Activated T-helper 1 cell treated with anti-CD3 and anti-CD28 coated beads, Interleukin-12 subunit alpha, Interleukin-12 subunit beta, Interleukin-2, Interleukin-4 antibody, amounts not matched to agents 30 ng/mL and 10 ng/mL and 1 ng/mL, durations not matched to agents 14 hours and 24 hours and 36 hours (primary cell): ENCODE measurements around the gene TSPAN11. TPM values are rescaled to one million over a fixed set of nuclear protein-coding genes. Genes with fewer than 3 reads are reported as not detected.

Experiments
- DNase-seq: peaks from one replicate; pipeline ENCODE4 v3.0.0; 2021; ENCODE audit warnings: low spot score
- H3K27ac Mint-ChIP-seq: one replicate; pipeline ENCODE4 v1.8.0; 2021; ENCODE audit warnings: mild to moderate bottlenecking, mixed read lengths
- H3K27me3 Mint-ChIP-seq: one replicate; pipeline ENCODE4 v1.8.0; 2022; ENCODE audit warnings: mild to moderate bottlenecking, moderate library complexity, mixed read lengths; ENCODE audit not compliant: insufficient read depth
- H3K36me3 Mint-ChIP-seq: one replicate; pipeline ENCODE4 v1.8.0; 2021; ENCODE audit warnings: low read depth, mixed read lengths
- H3K4me1 Mint-ChIP-seq: one replicate; pipeline ENCODE4 v1.8.0; 2021; ENCODE audit warnings: low read depth, mixed read lengths
- H3K4me3 Mint-ChIP-seq: one replicate; pipeline ENCODE4 v1.8.0; 2021; ENCODE audit warnings: mild to moderate bottlenecking, moderate library complexity, mixed read lengths
- H3K9me3 Mint-ChIP-seq: one replicate; pipeline ENCODE4 v1.8.0; 2021; ENCODE audit warnings: mixed read lengths
- intact Hi-C: fragments of 100-400 bp; cut with micrococcal nuclease; formaldehyde crosslinking; loops from one replicate; pipeline ENCODE4 v1.15.1; 2024
- total RNA-seq: library from RNA; stranded (reverse); gene quantifications from 2 replicates; pipeline ENCODE4 v1.2.3, GENCODE V29; 2022

TSPAN11 gene
- total RNA-seq, 1 donor from 2014 or later = not detected

DNA sequence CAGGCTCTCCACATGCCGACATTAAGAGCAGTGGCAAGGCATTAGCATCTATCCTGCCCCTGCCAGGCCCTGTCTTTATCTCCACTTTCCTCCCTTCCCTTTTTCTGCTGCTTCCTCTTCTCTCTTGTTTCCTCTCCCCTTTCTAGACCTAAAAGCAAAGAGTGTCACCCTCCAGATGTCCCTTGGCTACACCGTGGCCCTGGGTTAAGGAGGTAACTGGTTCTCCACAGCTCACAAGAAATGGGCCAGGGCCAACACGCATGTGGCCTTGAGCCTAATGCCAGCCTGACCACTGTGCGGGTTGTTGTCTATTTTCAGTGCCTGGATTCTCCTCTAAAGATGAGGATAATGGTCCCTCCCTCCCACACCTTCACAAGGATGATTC, 105.4 kb downstream of the TSPAN11 start:
- H3K4me1 Mint-ChIP-seq = no peaks in the 10 kb centered on the region
- H3K36me3 Mint-ChIP-seq = no peaks in the 10 kb centered on the region
- DNase-seq = no peak
- intact Hi-C loops = no loop called here
- no peaks in the 10 kb centered on the region for H3K9me3 Mint-ChIP-seq
- H3K4me3 Mint-ChIP-seq = no peak overlapping the region
- peaks cover 6% of the 10 kb centered on the region for H3K27me3 Mint-ChIP-seq
- H3K27ac Mint-ChIP-seq = no peak overlapping the region

DNA sequence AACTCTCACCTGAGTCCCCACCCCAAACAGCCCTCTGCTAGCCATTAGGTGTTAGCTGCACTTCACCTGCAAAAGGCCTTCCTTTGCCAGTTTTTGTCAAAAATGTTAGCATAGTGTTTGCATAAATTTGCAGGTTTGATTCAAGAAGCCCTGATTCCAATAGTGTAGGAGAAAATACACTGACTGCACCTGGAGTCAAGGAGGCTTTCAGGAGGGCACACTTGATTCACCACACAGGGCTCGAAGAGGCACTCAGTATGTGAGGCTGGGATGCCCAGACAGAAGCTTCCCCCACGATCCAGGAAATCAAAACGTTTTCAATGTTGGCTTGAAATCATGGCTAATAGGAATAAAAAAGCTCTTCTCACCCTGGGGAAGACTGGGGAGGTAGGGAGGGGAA, 106.6 kb downstream of the TSPAN11 start:
- Mint-ChIP-seq H3K4me1 (no peaks in the 10 kb centered on the region), H3K4me3 (no peak overlapping the region), H3K27me3 (peaks cover 6% of the 10 kb centered on the region), H3K36me3 (no peaks in the 10 kb centered on the region), H3K27ac (no peak overlapping the region), H3K9me3 (no peaks in the 10 kb centered on the region)
- intact Hi-C loops = no loop called here
- DNase-seq = no peak

DNA sequence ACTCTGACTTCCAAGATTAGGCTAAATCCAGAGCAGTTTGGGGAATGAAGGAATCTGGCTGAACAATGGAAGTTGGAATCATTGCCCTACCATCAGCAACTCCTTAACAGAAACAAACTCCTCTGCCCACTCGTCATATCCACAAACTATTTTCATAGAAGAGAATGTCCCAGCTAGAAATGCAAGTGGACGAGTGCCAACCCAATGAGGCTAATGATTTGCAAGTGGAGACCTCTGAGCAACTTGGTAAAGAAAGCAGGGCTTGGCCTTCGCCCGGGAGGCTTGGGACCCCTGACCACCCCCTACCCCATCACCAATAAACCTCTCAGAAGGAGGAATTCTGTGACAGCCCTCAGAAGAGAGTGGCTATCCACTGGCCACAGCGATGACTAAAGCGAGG, 107.1 kb downstream of the TSPAN11 start:
- Mint-ChIP-seq H3K4me1 (no peaks in the 10 kb centered on the region), H3K27ac (no peak overlapping the region), H3K9me3 (no peaks in the 10 kb centered on the region), H3K36me3 (no peaks in the 10 kb centered on the region), H3K27me3 (peaks cover 7% of the 10 kb centered on the region), H3K4me3 (no peak overlapping the region)
- DNase-seq = no peak
- intact Hi-C loops = no loop called here

GRCh38 chr12:31034372-31034771, 107.8 kb downstream of the TSPAN11 start:
- DNase-seq = no peak
- Mint-ChIP-seq H3K9me3 (no peaks in the 10 kb centered on the region), H3K4me3 (no peak overlapping the region), H3K27ac (no peak overlapping the region), H3K27me3 (peaks cover 10% of the 10 kb centered on the region), H3K4me1 (no peaks in the 10 kb centered on the region), H3K36me3 (no peaks in the 10 kb centered on the region)
- intact Hi-C loops = no loop called here

DNA sequence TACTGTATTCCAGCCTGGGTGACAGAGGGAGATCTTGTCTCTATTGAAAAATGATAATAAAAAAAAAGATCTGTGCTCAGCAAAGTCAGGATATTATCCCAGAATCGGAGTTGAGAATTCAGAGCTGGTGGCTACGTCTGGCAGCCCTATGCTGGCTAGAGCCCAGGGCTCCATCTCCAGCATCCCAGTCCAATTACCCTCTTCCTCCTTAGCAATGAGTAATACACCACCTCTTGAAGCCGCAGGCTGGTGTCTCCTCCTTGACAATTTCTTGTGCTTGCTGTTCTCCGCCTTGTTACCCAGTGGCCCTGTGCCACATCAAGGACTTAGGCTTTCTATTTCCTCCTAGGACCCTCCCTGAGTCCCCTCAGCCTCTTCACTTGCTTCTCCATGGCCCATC, 108.7 kb downstream of the TSPAN11 start:
- DNase-seq = no peak
- Mint-ChIP-seq H3K4me1 (no peaks in the 10 kb centered on the region), H3K9me3 (no peaks in the 10 kb centered on the region), H3K36me3 (no peaks in the 10 kb centered on the region), H3K27me3 (peaks cover 10% of the 10 kb centered on the region), H3K4me3 (no peak overlapping the region), H3K27ac (no peak overlapping the region)
- intact Hi-C loops = no loop called here

DNA sequence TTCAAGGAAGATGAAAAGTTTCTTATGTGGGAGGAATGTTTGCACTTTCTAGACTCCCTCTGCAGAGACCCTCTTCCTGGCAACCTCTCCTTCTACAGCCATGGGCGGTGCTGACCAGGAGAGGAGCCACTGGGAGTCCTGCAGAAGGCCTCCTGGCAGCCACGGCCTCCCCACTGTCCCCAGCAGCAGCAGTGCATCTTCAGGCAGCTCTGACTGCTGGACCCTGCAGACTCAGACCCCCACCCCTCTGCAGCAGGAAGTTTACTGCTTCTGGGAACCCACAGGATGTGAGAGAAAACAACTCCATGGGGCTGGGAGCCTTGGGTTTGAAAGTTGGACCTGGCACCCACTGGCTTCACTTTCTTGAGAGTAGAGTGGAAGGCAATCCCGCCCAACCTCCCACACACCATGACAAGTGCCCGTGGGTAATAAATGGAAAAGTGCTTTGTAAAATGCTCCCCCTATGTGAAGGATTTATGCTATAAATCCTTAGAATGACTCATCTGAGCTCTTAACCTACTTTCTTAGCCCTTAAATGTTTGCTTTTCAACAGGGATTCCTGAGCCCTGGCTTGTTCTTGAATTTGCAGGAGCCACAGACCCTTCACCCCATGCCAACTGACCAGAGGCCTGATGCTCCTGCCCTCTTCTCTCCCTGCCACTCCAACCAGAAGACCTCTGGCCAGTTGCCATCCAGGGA, 109.6 kb downstream of the TSPAN11 start:
- H3K27ac Mint-ChIP-seq = no peak overlapping the region
- no peaks in the 10 kb centered on the region for H3K36me3 Mint-ChIP-seq
- intact Hi-C loops = no loop called here
- no peak for DNase-seq
- H3K4me3 Mint-ChIP-seq = no peak overlapping the region
- no peaks in the 10 kb centered on the region for H3K9me3 Mint-ChIP-seq
- H3K27me3 Mint-ChIP-seq = peaks cover 4% of the 10 kb centered on the region
- H3K4me1 Mint-ChIP-seq = no peaks in the 10 kb centered on the region

- DNase-seq = no peak
- no peaks in the 10 kb centered on the region for H3K4me1 Mint-ChIP-seq
- H3K27ac Mint-ChIP-seq = no peak overlapping the region
- H3K36me3 Mint-ChIP-seq = no peaks in the 10 kb centered on the region
- intact Hi-C loops = no loop called here
- H3K9me3 Mint-ChIP-seq = no peaks in the 10 kb centered on the region
- no peak overlapping the region for H3K4me3 Mint-ChIP-seq
- peaks cover 4% of the 10 kb centered on the region for H3K27me3 Mint-ChIP-seq
Observed at GRCh38 chr12:31037028-31037427, 110.5 kb downstream of the TSPAN11 start.

DNA sequence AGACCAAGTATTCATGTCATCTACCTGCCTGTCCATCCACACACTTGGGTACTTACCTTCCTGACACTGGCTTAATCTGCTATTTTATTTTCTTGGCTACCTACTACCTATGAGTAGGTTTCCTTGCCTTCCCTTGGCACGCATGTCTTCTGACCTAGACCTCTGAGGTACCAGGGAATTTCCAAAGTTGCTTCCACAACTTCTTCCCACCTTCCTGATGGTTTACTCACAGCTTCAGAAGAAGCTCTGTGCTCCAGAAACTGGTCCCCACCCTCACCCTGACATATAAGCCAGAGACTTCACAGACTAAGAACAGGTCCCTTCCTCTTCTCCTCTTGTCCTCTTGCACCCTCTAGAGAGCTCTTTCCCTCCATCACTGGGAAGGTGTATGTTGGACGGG, 111.4 kb downstream of the TSPAN11 start:
- Mint-ChIP-seq H3K4me1 (no peaks in the 10 kb centered on the region), H3K9me3 (no peaks in the 10 kb centered on the region), H3K27ac (no peak overlapping the region), H3K36me3 (no peaks in the 10 kb centered on the region), H3K4me3 (no peak overlapping the region), H3K27me3 (peaks cover 6% of the 10 kb centered on the region)
- intact Hi-C loops = no loop called here
- no peak for DNase-seq

- H3K4me3 Mint-ChIP-seq = no peak overlapping the region
- no peak overlapping the region for H3K27ac Mint-ChIP-seq
- no peaks in the 10 kb centered on the region for H3K9me3 Mint-ChIP-seq
- peaks cover 11% of the 10 kb centered on the region for H3K27me3 Mint-ChIP-seq
- H3K36me3 Mint-ChIP-seq = no peaks in the 10 kb centered on the region
- no peak for DNase-seq
- intact Hi-C loops = no loop called here
- no peaks in the 10 kb centered on the region for H3K4me1 Mint-ChIP-seq
Observed at GRCh38 chr12:31041033-31041564, 114.6 kb downstream of the TSPAN11 start.

Other genes starting within 250 kb of the TSPAN11 start
- 41.8 and 50.5 TPM in 2 replicates for gene IPO8, start 230.9 kb upstream of the TSPAN11 start, total RNA-seq
- gene CAPRIN2, start 171.8 kb upstream of the TSPAN11 start, total RNA-seq = 9.1 and 9.4 TPM in 2 replicates
- gene DDX11, start 147.1 kb downstream of the TSPAN11 start, total RNA-seq = 171 and 186 TPM in 2 replicates